VCaP (cell line): Measurements from ENCODE around the gene RABGAP1L.

ENCODE experiments used
- H3K27ac ChIP-seq: fragments of 450-650 bp; 2 replicates; pipeline ENCODE4 v1.5.1; 2017
- TF ChIP-seq, protein P1 (sequence below): fragments of 450-650 bp; conservative IDR thresholded peaks from 2 replicates; pipeline ENCODE4 v1.5.1; 2017; ENCODE audit warnings: mild to moderate bottlenecking, moderate library complexity

RABGAP1L gene

DNA sequence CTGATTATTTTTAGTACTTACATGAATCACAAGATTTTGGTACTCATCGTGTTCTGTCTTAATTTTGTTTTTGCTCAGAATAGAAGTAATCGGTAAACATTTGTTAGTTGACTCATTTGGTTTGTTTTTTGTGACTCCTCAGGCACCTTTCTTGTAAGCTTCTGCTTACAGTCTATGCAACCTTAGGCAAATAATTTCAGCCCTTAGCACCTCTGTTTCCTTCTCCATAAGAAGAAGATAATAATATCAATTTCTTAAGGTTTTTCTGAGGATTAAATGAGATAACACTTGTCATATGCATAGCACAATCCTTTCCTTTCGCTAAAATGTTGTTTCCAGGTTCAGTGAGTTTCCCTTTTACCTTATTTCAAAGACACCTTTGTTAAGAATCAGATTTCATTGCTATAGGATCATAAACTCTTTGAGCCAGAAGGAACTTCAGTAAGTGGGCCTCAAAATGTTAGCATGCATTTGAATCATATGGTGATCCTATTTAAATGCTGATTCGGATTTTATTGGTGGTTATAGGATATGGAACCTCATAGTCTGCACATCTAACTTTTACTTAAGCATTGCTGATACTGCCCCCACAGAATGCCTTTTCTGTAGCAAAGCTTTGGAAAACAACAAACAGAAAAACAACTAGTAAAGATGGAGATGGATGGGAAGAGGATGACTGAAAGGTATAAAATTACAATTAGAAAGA lies 567.7 kb downstream of the RABGAP1L start:
- TF ChIP-seq, protein P1, sequence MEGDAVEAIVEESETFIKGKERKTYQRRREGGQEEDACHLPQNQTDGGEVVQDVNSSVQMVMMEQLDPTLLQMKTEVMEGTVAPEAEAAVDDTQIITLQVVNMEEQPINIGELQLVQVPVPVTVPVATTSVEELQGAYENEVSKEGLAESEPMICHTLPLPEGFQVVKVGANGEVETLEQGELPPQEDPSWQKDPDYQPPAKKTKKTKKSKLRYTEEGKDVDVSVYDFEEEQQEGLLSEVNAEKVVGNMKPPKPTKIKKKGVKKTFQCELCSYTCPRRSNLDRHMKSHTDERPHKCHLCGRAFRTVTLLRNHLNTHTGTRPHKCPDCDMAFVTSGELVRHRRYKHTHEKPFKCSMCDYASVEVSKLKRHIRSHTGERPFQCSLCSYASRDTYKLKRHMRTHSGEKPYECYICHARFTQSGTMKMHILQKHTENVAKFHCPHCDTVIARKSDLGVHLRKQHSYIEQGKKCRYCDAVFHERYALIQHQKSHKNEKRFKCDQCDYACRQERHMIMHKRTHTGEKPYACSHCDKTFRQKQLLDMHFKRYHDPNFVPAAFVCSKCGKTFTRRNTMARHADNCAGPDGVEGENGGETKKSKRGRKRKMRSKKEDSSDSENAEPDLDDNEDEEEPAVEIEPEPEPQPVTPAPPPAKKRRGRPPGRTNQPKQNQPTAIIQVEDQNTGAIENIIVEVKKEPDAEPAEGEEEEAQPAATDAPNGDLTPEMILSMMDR = peak; percentile 6
- no peak overlapping the region for H3K27ac ChIP-seq

DNA sequence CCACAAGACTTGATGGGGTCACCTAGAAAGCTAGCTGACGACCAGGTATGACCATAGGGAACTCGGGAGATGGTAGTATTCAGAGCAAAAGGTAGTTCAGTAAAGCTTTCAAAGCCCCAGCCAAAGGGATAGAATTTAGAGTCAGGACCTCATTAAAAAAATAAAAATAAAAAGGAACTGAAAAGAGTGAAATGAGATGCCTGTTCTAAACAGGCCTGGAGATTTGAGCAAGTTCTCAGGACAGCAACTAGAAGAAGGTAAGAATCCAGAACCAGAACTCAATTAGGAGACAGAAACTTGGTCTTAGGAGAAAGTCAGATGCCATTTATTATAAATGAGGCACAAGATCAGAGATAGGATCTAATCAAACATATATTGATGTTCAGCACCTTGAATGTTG lies 575.0 kb downstream of the RABGAP1L start:
- TF ChIP-seq, protein P1 = no peak
- no peak overlapping the region for H3K27ac ChIP-seq

DNA sequence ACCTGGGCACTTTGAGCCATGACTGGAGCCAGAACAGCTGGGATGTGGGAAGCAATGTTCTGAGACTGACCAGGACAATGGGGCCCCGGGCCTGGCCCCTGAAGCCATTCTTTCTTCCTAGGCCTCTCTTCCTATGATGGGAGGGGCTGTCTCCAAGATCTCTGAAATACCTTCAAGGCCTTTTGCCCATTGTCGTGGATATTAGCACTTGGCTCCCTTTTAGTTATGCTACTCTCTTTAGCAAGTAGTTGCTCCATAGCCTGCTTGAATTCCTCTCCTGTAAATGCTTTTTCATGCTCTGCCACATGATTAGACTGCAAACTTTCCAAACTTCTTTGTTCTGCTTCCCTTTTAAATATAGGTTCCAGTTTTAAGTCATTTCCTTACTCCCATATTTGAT lies 577.5 kb downstream of the RABGAP1L start:
- TF ChIP-seq, protein P1 = no peak

DNA sequence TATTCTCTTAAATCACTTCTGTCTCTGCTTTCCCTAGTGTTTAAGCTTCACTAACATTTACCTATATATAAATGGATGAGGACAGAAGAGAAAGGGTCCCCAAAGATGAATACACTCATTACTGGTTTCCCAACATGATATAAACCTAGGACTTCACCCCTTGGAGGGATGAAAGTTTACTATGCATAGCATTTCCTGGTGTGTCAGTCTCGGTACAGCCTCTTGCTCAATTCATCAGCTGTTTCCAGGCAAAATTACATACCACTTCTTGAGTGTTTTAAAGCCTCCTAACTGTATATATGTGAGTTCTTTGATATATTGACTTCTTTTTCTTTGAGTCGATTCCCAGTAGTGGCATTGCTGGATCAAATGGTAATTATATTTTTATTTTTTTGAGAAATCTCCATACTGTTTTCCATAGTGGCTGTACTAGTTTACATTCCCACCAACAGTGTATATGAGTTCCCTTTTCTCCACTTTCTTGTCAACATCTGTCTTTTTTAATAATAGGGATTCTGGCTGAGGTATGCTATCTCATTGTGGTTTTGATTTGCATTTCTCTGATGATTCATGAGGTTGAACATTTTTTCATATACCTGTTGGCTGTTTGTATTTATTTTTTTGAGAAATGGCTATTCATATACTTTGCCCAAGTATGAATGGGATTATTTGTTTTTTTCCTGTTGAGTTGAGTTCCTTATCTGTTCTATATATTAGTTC lies 581.1 kb downstream of the RABGAP1L start:
- TF ChIP-seq, protein P1 = no peak
- H3K27ac ChIP-seq = no peak overlapping the region

More for the DNA sequence above, 577.5 kb downstream of the RABGAP1L start:
- no peak overlapping the region for H3K27ac ChIP-seq

DNA sequence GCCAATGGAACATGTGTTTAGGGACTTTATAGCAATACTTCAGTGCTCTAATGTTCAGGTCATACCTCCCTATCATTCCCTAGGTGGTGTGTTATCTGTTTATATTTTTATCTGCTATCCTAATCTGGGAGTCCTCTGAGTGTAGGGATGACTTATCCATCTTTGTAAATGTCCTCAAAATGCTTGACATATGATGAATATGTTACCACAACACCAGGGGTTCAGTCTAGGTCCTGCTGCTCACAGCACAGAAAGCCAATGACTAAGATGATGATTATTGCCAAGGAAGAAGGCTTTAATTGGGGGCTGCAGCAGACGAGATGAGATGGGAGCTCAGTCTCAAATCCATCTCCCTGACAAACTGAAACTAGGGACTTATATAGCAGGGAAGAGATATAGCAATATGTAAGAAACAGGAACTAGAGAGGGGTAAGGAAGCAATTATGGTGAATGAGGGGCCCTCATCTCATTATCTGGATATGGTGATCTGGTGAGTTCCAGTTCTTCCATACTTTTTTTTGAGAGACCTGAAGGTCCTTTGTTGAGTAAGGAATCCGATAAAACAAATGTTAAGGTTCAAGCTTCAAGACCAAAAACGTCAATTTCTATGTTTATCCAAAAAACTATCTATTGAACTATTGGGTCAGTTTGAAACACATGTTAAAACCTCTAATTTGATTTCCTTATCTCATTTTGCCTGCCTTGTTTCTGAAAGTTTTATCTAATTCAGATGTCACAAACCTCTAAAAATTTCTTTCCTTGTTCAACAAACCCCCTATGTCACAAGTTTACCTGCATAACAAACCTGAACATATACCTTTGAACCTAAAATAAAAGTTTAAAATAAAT lies 583.7 kb downstream of the RABGAP1L start:
- H3K27ac ChIP-seq = no peak overlapping the region
- TF ChIP-seq, protein P1 = no peak

DNA sequence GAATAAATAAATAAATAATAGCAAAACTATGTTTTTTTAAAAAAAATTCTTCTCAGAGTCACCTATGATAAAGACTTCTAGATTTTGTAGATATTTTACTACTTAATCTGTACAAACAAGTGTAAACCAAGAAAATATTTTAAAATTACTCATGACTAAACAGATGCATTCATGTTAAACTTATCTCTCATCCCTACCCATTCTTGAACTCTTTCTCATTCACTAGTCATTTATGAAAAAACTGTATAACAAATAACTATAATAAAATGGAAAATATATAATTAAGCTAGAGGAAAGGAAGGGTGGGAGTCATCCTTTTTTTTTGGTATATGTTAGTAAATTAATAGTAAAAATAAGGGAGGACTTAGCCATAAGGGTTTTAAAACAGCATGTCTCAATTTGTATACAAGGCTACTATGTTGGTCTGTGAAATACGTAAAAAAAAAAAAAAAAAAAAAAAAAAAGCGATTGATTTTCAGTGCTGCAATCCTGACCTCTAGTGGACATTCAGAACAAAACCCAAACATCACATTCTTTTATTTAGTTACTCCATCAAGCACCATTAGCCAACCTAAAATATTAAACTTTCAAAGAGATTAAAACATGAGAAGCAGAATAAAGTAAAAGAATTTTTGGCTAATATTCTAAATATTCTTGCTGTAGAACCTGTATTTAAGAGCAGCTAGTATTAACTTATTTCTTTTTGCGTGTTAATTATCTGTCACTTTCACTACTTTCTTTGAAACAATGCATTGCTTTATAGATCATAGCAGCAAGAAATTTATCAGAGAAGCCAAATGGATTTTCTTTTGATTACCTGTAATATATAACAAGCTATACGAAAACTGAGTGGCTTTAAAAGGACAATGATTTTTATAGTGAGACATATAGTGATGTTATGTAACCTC lies 584.6 kb downstream of the RABGAP1L start:
- no peak overlapping the region for H3K27ac ChIP-seq
- TF ChIP-seq, protein P1 = peak; percentile 83
